ENCODE data around the gene RUBCNL.

The RUBCNL gene

DNA sequence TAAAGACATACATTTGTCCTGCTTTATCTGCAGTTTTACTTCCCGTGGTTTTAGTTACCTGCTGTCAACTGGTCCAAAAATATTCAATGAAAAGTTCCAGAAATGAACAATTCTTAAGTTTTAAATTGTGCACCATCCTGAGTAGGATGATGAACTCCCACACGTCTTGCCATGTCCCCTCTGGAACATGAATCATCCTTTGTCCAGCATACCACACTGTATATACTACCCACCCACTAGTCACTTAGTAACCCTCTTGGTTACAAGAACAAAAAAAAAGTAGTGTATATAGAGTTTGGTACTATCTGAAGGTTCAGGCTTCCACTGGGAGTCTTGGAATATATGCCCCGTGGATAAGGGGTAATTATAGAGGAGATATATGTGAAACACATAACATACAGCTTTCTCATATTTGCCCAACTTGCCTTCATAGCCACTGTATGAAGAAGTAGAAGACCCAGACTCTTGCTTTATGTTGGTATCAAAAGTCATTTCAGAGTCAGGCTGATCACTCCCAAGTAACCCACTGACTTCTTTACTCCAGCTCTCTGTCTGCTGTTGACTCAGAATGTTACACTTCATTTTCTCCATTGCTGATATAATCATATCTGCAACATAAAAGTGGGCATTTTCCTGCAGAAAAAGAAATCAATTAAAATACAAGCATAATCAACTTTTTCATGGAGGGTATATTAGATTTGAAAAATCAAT, 19.3 kb downstream of the RUBCNL start:
- ChIA-PET CTCF (no interaction called here), POLR2A (no interaction called here)

DNA sequence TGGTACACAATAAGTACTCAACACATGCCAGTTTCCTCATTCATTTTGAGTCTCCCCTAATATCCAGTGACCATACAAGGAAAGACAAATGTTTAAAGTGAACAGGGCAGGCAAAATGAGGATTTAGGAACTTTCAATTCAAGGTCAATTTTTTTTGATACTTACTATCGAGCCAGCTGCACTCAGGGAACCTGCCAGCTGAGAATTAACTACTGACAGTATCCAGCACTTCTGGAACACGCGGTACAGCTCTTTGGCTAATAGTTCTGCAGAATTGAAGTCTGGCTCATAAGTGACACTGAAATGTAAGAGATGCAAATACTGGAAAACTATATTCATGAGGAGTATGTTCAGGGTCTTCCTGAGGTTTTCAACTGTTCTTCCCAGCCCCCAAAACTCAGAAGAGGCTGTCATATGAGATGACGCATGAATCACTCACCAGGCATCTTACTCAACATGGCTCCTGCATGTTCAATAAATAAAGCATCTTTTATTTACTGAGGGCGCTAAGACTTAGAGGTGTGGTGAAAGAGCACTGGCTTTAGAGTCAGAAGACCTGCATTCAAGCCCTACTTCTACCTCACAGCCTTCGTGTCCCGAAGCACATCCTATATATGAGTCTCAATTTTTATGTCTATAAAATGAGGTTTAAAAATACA, 25.6 kb downstream of the RUBCNL start:
- DNase-seq (ENCODE audit: extremely low spot score), result no peak
- ChIA-PET POLR2A (interaction anchor here (1.0 kb wide), 1 partner anchor 8 kb away, joined by 4 read pairs; no protein-coding TSS in a partner anchor), CTCF (no interaction called here)
- TF ChIP-seq, protein P1, sequence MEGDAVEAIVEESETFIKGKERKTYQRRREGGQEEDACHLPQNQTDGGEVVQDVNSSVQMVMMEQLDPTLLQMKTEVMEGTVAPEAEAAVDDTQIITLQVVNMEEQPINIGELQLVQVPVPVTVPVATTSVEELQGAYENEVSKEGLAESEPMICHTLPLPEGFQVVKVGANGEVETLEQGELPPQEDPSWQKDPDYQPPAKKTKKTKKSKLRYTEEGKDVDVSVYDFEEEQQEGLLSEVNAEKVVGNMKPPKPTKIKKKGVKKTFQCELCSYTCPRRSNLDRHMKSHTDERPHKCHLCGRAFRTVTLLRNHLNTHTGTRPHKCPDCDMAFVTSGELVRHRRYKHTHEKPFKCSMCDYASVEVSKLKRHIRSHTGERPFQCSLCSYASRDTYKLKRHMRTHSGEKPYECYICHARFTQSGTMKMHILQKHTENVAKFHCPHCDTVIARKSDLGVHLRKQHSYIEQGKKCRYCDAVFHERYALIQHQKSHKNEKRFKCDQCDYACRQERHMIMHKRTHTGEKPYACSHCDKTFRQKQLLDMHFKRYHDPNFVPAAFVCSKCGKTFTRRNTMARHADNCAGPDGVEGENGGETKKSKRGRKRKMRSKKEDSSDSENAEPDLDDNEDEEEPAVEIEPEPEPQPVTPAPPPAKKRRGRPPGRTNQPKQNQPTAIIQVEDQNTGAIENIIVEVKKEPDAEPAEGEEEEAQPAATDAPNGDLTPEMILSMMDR (IDR thresholded peaks at IDR 0.05; ENCODE audit: control extremely low read depth, extremely low read depth, low read depth, missing control alignments), result no peak

More for the DNA sequence above, 19.3 kb downstream of the RUBCNL start:
- TF ChIP-seq, protein P1 (IDR thresholded peaks at IDR 0.05; ENCODE audit: control extremely low read depth, extremely low read depth, low read depth, missing control alignments), result no peak
- no peak for DNase-seq (ENCODE audit: extremely low spot score)

GRCh38 chr13:46360604-46361003, 26.4 kb downstream of the RUBCNL start:
- TF ChIP-seq, protein P1 (IDR thresholded peaks at IDR 0.05; ENCODE audit: control extremely low read depth, extremely low read depth, low read depth, missing control alignments), result no peak
- DNase-seq (ENCODE audit: extremely low spot score), result no peak
- ChIA-PET POLR2A (interaction anchor here (1.0 kb wide), 1 partner anchor 9 kb away, joined by 4 read pairs; no protein-coding TSS in a partner anchor), CTCF (interaction anchor here (0.9 to 2.0 kb wide), 3 partner anchors 10 to 19 kb away, joined by 3 to 9 read pairs (median 6); no protein-coding TSS in a partner anchor)

- ChIA-PET POLR2A (no interaction called here), CTCF (interaction anchor here (0.9 to 2.0 kb wide), 3 partner anchors 10 to 20 kb away, joined by 3 to 9 read pairs (median 6); no protein-coding TSS in a partner anchor)
- TF ChIP-seq, protein P1 (IDR thresholded peaks at IDR 0.05; ENCODE audit: control extremely low read depth, extremely low read depth, low read depth, missing control alignments), result no peak
- no peak for DNase-seq (ENCODE audit: extremely low spot score)
Measured at GRCh38 chr13:46359714-46360113, 27.3 kb downstream of the RUBCNL start.

DNA sequence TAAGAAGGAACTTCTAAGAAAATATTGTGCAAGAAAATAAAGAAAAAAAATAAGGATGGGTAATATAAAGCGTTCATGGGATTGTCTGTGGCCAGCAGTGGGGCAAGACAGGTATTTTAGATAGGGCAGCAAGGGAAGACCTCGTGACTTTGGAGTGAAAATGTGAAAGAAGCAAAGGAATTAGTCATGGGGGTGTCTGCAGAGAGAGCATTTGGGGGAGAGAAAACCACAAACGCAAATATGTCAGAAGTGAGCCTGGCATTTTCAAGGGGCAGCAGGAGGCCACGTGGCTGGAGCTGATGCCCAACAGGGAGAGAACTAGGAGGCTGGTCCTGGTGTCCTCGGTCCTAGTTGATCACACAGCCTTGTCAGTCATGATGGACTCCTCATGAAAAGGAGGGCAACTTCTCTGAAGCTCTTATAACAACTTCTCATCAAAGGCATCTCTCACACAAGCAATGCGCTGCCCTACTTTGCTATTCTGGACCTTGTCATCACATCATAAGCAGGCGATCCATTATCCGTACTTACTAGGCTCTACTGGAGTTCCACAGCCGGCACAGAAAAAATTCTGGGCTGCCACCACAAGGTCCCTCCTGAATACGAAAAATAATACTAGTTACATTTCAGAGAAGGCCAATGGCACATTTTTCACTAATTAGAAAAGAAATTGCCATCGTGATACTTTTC, 31.0 kb downstream of the RUBCNL start:
- CTCF ChIA-PET, result interaction anchor here (0.9 to 3.6 kb wide), 6 partner anchors 7 to 21 kb away, joined by 3 to 16 read pairs (median 4); no protein-coding TSS in a partner anchor
- POLR2A ChIA-PET, result no interaction called here
- no peak for DNase-seq (ENCODE audit: extremely low spot score)
- TF ChIP-seq, protein P1 (IDR thresholded peaks at IDR 0.05; ENCODE audit: control extremely low read depth, extremely low read depth, low read depth, missing control alignments), result no peak

DNA sequence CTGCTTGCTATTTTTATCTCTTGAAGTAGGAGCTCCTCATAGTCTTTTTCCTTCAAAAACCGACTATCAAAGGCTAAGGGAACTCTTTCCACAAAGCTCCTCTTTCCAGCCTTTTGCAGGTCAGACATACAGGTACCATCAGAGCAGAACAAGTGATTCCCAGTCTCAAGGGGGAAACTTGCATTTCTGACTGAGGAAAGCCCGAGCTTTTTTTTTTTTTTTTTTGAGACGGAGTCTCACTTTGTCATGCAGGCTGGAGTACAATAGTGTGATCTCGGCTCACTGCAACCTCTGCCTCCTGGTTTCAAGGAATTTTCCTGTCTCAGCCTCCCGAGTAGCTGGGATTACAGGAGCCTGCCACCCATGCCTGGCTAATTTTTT, 32.0 kb downstream of the RUBCNL start:
- TF ChIP-seq, protein P1 (IDR thresholded peaks at IDR 0.05; ENCODE audit: control extremely low read depth, extremely low read depth, low read depth, missing control alignments), result no peak
- DNase-seq (ENCODE audit: extremely low spot score), result no peak
- ChIA-PET CTCF (interaction anchor here (1.0 to 3.6 kb wide), 5 partner anchors 10 to 96 kb away, joined by 3 to 16 read pairs (median 3); no protein-coding TSS in a partner anchor), POLR2A (interaction anchor here (0.7 kb wide), 2 partner anchors 10 to 19 kb away, joined by 3 to 5 read pairs; no protein-coding TSS in a partner anchor)
